Epithelial cell of esophagus (primary cell): ENCODE data around the gene ESPN.

ENCODE experiments used
- DNase-seq: peaks from one replicate; pipeline ENCODE4 v3.0.0; 2010; ENCODE audit warnings: low read depth
- H3K4me3 ChIP-seq: 2 replicates; pipeline ENCODE4 v1.5.1; 2011; ENCODE audit warnings: mild to moderate bottlenecking, low read length, control low read depth
- TF ChIP-seq, protein P1 (sequence below): IDR thresholded peaks from 2 replicates; pipeline ENCODE4 v1.5.1; 2011; ENCODE audit warnings: low read depth, mild to moderate bottlenecking, low read length, control low read depth, inconsistent platforms; ENCODE audit not compliant: insufficient read depth; ENCODE audit errors: missing control alignments

Gene ESPN

GRCh38 chr1:6496890-6497214, 72.3 kb downstream of the ESPN start:
- TF ChIP-seq, protein P1, sequence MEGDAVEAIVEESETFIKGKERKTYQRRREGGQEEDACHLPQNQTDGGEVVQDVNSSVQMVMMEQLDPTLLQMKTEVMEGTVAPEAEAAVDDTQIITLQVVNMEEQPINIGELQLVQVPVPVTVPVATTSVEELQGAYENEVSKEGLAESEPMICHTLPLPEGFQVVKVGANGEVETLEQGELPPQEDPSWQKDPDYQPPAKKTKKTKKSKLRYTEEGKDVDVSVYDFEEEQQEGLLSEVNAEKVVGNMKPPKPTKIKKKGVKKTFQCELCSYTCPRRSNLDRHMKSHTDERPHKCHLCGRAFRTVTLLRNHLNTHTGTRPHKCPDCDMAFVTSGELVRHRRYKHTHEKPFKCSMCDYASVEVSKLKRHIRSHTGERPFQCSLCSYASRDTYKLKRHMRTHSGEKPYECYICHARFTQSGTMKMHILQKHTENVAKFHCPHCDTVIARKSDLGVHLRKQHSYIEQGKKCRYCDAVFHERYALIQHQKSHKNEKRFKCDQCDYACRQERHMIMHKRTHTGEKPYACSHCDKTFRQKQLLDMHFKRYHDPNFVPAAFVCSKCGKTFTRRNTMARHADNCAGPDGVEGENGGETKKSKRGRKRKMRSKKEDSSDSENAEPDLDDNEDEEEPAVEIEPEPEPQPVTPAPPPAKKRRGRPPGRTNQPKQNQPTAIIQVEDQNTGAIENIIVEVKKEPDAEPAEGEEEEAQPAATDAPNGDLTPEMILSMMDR = no peak
- DNase-seq = no peak
- peak overlapping the region; percentile 68 for H3K4me3 ChIP-seq

GRCh38 chr1:6497215-6497866, 72.8 kb downstream of the ESPN start:
- TF ChIP-seq, protein P1 = no peak
- DNase-seq = peak; percentile 66
- H3K4me3 ChIP-seq = peak overlapping the region; percentile 68

- DNase-seq = no peak
- peak overlapping the region; percentile 65 for H3K4me3 ChIP-seq
- TF ChIP-seq, protein P1 = no peak
Observed at GRCh38 chr1:6497867-6498575, 73.4 kb downstream of the ESPN start.

DNA sequence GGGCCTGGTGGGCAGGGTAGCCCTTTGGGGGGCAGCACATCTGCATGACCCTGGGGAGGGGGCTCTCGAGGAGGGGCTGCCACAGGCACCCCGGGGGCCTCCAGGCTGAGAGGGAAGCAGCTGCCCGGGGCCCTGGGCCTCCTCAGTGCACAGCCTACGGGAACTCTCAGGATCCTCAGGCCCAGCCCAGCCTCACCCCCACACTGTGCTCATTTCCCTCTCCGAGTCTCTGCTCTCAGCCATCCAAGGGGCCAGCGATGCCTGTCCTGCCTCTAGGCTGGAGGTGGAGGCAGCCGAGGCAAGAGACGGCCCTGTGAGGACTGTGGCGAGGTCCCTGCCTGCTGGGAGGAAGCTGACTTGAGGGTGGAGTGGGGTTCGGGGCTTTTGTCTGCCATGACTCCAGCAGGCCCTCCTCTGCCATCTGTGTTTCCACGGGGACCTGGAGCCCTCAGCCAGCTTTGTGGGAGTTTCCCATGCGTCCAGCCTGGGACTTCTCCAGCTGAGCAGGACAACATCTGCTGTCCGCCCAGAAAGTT, 74.1 kb downstream of the ESPN start:
- no peak for DNase-seq
- TF ChIP-seq, protein P1 = no peak

GRCh38 chr1:6499296-6499695, 74.7 kb downstream of the ESPN start:
- no peak overlapping the region for H3K4me3 ChIP-seq
- no peak for DNase-seq
- TF ChIP-seq, protein P1 = no peak

More for the DNA sequence above, 74.1 kb downstream of the ESPN start:
- no peak overlapping the region for H3K4me3 ChIP-seq

GRCh38 chr1:6500544-6501278, 76.1 kb downstream of the ESPN start:
- TF ChIP-seq, protein P1 = no peak
- no peak for DNase-seq
- H3K4me3 ChIP-seq = no peak overlapping the region
